ENCODE data around the gene GPATCH4. TPM values are rescaled to one million over a fixed set of nuclear protein-coding genes. Genes with fewer than 3 reads are reported as not detected.

GPATCH4 gene
- total RNA-seq, 4 donors from 2014 or later: 12.4 to 113 (median 28.9) TPM

DNA sequence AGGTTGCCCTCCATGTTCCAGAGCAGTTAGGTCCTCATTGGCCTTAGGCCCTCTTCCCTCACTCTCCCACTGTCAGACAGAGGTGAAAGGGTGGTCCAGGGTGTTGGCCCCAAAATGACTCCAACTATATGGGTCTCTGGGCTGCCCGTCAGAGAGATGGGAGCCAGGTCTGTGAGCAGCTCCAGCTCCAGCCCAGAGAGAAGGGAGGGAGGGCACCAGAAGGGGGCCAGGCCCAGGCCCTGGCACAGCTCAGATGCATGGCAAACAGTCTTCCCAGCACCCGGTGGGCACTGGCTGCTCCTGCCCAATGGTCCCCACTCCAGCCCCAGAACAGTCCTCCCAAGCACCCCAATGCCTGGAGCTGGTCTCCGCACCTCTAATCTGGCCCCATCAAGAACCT lies 42.9 kb upstream of the GPATCH4 start:
- in situ Hi-C loops (cut with MboI; ENCODE audit: low pct_ligation_motif_present in 1 of 4, low pct_unique_long_range_greater_than_20kb in 1 of 4, low sequenced_read_pairs in 3 of 4): no loop called here
- no peaks in the 10 kb centered on the region for H3K9me3 ChIP-seq
- peaks cover 85% of the 10 kb centered on the region for H3K27me3 ChIP-seq
- WGBS, 2 donors (ENCODE audit: low coverage in 1 of 2): 73% methylated on average over 3 of the region's 3 CpGs; no CpG with 5 or more reads in 1 of the 2 donors
- no peak overlapping the region for H3K4me3 ChIP-seq
- TF ChIP-seq, protein P1, sequence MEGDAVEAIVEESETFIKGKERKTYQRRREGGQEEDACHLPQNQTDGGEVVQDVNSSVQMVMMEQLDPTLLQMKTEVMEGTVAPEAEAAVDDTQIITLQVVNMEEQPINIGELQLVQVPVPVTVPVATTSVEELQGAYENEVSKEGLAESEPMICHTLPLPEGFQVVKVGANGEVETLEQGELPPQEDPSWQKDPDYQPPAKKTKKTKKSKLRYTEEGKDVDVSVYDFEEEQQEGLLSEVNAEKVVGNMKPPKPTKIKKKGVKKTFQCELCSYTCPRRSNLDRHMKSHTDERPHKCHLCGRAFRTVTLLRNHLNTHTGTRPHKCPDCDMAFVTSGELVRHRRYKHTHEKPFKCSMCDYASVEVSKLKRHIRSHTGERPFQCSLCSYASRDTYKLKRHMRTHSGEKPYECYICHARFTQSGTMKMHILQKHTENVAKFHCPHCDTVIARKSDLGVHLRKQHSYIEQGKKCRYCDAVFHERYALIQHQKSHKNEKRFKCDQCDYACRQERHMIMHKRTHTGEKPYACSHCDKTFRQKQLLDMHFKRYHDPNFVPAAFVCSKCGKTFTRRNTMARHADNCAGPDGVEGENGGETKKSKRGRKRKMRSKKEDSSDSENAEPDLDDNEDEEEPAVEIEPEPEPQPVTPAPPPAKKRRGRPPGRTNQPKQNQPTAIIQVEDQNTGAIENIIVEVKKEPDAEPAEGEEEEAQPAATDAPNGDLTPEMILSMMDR (IDR thresholded peaks at IDR 0.05): no peak
- TF ChIP-seq EP300 (IDR thresholded peaks at IDR 0.05; ENCODE audit: low read depth) (no peak), POLR2A (IDR thresholded peaks at IDR 0.05) (no peak), POLR2AphosphoS5 (IDR thresholded peaks at IDR 0.05) (no peak)
- no peaks in the 10 kb centered on the region for H3K36me3 ChIP-seq
- DNase-seq: no peak
- peaks cover 5 to 12% (median 10%) of the 10 kb centered on the region in 4 donors for H3K4me1 ChIP-seq
- intact Hi-C loops (cut with DNase I; ENCODE audit: low total_unique reads): no loop called here
- no peak overlapping the region for H3K27ac ChIP-seq

DNA sequence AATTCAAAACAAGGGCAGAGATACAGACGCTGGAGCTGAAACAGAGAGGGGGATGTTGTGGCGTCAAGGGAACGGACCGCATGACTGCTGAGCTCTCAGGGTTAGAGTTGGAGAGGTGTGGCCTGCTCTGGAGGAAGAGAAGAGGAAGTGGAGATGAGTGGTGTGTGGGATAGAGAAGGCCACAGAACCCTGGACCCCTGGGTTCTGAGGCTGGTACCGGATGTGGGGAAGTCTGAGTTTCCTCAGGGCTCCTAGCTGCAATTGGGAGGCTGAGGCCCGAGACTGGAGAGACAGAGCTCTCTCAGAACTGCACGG lies 42.5 kb upstream of the GPATCH4 start:
- intact Hi-C loops (cut with DNase I; ENCODE audit: low total_unique reads): no loop called here
- peaks cover 86% of the 10 kb centered on the region for H3K27me3 ChIP-seq
- DNase-seq: no peak

DNA sequence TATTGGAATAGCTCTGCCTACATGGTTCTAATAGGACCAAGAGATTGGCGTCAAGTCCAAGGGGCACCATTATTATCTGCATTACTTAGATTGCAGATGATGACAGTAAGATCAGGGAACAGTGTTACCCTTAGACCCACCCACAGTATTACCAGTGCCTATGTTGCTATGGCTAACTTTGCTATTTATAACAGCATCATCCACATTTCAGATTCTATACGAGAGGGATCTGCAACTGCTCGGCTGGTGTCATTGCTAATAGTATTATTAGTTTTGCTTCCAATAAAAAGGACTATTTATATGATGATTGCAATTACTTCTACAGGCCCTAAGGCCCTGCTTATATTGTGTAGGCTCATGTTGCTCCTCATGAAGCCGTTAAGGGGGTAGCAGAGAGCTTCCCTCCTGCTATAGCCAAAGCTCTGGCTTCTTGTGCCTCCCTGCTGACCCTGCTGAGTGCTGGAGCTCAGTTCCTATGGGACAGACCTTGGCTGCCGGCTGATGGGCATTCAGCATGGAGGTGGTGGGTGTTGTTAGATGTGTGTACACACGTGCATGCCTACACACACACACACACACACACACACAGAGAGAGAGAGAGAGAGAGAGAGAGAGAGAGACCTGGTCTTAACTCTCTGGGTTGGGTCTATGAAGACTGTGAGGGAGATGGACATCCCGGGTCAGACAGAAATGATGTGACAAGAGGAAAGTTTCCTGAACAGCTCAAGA lies 41.9 kb upstream of the GPATCH4 start:
- DNase-seq: no peak
- Histone ChIP-seq H3K36me3 (no peaks in the 10 kb centered on the region), H3K4me3 (no peak overlapping the region), H3K4me1 (peaks cover 5 to 12% (median 10%) of the 10 kb centered on the region in 4 donors), H3K27ac (no peak overlapping the region), H3K9me3 (no peaks in the 10 kb centered on the region), H3K27me3 (peaks cover 86% of the 10 kb centered on the region)
- intact Hi-C loops (cut with DNase I; ENCODE audit: low total_unique reads) (no loop called here), in situ Hi-C loops (cut with MboI; ENCODE audit: low pct_ligation_motif_present in 1 of 4, low pct_unique_long_range_greater_than_20kb in 1 of 4, low sequenced_read_pairs in 3 of 4) (no loop called here)
- 65 to 71% methylated on average over 1 to 6 of the region's 7 CpGs for WGBS, 2 donors (ENCODE audit: low coverage in 1 of 2)
- no peak for TF ChIP-seq POLR2A (IDR thresholded peaks at IDR 0.05)
- TF ChIP-seq EP300 (IDR thresholded peaks at IDR 0.05; ENCODE audit: low read depth): no peak
- no peak for TF ChIP-seq POLR2AphosphoS5 (IDR thresholded peaks at IDR 0.05)
- TF ChIP-seq, protein P1 (IDR thresholded peaks at IDR 0.05): no peak

More for the DNA sequence above, 42.5 kb upstream of the GPATCH4 start:
- TF ChIP-seq POLR2A (IDR thresholded peaks at IDR 0.05): no peak
- TF ChIP-seq POLR2AphosphoS5 (IDR thresholded peaks at IDR 0.05): no peak
- no peak for TF ChIP-seq EP300 (IDR thresholded peaks at IDR 0.05; ENCODE audit: low read depth)
- TF ChIP-seq, protein P1 (IDR thresholded peaks at IDR 0.05): no peak
- Histone ChIP-seq H3K4me3 (no peak overlapping the region), H3K4me1 (peaks cover 5 to 12% (median 10%) of the 10 kb centered on the region in 4 donors), H3K27ac (no peak overlapping the region), H3K36me3 (no peaks in the 10 kb centered on the region), H3K9me3 (no peaks in the 10 kb centered on the region)
- in situ Hi-C loops (cut with MboI; ENCODE audit: low pct_ligation_motif_present in 1 of 4, low pct_unique_long_range_greater_than_20kb in 1 of 4, low sequenced_read_pairs in 3 of 4): no loop called here
- WGBS, 2 donors (ENCODE audit: low coverage in 1 of 2): 63 to 80% methylated on average over 1 to 7 of the region's 7 CpGs

DNA sequence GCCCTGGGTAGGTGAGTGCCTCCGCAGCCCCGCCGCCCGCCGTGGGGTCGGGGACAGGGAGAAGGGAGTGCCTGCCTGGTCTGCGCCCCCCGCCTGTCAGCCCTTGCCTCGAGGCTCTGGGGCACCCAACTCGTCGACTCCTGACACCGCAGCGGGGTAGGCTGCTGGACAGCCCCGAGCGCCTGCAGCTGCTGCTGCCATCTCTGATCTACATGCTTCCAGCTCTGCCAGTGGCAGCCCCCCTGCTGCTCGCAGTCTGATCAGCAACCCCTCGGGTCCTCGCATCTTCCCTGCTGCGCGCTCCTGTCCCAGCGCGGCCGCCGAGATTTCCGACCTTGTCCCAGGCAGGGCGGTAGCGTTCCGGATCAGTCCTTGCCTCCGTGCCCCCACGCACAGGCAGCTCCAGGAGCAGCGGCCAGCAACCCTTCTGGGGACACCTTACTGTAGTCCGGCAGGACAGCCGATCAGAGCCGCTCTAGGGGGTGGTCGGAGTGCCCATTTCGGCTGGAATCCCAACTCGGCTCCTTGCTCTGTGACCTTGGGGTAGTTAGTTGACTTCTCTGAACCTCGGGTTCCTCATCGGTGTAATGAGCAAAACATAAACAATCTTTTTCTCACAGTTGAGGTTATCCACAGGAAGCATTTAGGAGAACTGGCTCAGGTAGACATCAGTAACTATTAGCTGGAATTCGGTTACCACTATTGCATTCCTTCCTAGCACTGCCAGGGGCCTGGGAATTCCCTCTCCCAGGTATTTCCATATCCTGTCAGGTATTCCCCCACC lies 41.2 kb upstream of the GPATCH4 start:
- 42 to 86% methylated on average over 1 to 35 of the region's 40 CpGs for WGBS, 2 donors (ENCODE audit: low coverage in 1 of 2)
- Histone ChIP-seq H3K4me3 (peak overlapping the region; percentile 1 to 40 (median 16)), H3K27ac (no peak overlapping the region), H3K4me1 (peaks cover 5 to 12% (median 10%) of the 10 kb centered on the region in 4 donors), H3K9me3 (no peaks in the 10 kb centered on the region), H3K27me3 (peaks cover 89% of the 10 kb centered on the region), H3K36me3 (no peaks in the 10 kb centered on the region)
- intact Hi-C loops (cut with DNase I; ENCODE audit: low total_unique reads) (no loop called here), in situ Hi-C loops (cut with MboI; ENCODE audit: low pct_ligation_motif_present in 1 of 4, low pct_unique_long_range_greater_than_20kb in 1 of 4, low sequenced_read_pairs in 3 of 4) (no loop called here)
- DNase-seq: no peak
- TF ChIP-seq POLR2AphosphoS5 (IDR thresholded peaks at IDR 0.05): no peak
- TF ChIP-seq, protein P1 (IDR thresholded peaks at IDR 0.05): no peak
- no peak for TF ChIP-seq POLR2A (IDR thresholded peaks at IDR 0.05)
- no peak for TF ChIP-seq EP300 (IDR thresholded peaks at IDR 0.05; ENCODE audit: low read depth)

Measured in transverse colon (tissue), 4 donors.